Smooth muscle cell of the brain vasculature (primary cell): Measurements from ENCODE around the gene CYB561.
A peak's percentile ranks its signal among the peaks of the same experiment; 100 is the strongest.
"Not testable (repeated sequence)": the region's sequence is repeated elsewhere in the genome, so short reads cannot be mapped to it uniquely, and the experiment has no call there.

Source experiments
- DNase-seq: peaks from one replicate; pipeline ENCODE4 v3.0.0-alpha.2; 2012; ENCODE audit warnings: low read depth, low spot score

Gene CYB561

DNA sequence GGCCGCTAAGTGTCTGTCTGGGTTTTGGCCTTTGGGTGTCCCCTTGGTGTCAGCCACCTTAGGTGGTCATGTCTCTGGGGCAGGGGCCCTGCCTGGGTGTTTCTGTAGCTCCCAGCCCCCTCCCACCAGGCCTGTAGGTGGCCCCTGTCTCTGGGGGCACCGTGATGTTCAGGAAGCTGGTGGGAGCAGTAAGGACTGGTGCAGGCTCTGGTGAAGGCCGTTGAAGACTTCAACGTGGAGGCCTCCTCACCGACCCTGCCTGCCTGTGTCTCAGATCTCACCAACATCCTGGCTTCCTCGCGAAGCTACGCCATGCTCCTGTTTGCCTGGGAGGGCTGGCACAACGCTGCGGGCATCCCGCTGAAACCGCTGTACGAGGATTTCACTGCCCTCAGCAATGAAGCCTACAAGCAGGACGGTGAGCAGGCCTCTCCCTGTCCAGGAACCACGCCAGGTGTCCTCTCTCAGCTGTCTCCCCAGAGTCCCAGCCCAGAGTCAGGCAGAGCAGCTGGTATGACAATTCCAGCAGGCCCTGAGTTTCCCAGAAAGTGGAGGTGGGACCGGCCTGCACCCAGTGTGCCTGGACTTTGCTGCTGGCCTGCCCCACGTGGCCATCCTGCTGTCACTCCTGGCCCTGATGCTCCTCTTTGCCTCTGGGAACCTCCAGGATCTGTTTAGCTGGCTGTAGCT lies 33.5 kb upstream of the CYB561 start:
- DNase-seq, result no peak

DNA sequence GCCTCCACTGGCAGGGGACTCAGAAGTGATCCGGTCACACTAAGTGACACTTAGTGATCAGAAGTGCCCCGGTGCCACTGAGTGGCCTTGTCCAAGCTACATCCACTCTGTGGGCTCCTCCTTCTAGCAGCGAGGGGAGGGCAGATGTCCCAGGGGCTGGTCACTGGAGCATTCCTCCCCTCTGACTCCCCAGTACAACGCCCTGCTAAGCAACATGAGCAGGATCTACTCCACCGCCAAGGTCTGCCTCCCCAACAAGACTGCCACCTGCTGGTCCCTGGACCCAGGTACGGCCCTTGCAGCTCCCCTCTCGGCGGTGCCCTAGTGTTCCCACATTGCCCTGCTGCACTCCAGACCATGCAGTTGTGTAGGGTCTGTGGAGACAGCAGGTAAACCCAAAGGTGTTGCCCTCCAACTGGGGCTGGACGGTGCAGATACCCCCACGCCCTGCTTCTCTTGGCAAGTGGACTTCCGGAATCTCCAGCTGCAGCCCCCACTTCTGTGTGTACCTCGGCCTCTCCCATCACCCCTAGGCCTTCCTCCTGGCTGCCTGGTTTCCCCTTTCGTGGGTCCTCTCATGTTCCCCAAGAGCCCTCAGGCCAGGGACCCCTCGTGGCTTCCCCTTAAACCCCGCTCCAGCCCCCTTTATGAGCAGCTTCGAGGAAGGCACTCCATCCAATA lies 32.8 kb upstream of the CYB561 start:
- peak; percentile 56 for DNase-seq

DNA sequence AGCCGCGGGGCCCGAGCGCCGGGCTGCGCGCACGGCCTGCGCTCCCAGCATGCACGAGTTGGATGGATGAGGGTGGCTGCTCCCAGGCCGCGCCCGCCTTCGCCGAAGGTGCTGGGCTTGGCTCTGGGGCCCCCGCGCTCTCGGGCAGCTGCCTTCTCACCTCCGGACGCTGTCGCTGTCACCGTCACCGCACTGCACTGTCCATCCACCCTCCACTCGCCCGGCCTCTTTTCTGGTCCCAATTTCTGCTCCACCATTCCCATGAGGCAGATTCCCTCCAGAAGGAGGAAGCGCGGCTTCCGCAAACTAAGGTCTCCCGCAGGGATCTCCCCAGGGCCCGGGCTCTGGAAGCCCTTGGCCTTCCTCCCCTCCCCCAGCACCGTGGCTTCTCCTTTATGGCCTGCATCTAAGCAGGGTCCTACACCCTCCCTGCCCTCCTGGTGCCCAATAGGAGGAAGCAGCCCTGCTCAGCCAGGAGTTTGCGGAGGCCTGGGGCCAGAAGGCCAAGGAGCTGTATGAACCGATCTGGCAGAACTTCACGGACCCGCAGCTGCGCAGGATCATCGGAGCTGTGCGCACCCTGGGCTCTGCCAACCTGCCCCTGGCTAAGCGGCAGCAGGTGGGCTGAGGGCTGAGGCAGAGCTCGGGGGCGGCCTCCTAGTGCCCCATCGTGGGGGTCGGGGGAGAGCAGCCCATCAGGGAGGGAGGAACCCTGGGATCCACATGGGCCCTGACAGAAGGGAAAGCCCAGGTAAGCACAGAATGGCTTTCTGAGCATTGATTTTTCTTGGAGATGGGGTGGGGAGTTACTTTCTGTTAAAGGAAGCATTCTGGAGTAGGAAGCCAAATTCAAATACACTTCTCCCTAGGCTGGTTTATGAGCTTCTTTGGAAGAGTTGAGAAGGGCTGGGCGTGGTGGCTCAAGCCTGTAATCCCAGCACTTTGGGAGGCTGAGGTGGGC lies 31.7 kb upstream of the CYB561 start:
- no peak for DNase-seq

DNA sequence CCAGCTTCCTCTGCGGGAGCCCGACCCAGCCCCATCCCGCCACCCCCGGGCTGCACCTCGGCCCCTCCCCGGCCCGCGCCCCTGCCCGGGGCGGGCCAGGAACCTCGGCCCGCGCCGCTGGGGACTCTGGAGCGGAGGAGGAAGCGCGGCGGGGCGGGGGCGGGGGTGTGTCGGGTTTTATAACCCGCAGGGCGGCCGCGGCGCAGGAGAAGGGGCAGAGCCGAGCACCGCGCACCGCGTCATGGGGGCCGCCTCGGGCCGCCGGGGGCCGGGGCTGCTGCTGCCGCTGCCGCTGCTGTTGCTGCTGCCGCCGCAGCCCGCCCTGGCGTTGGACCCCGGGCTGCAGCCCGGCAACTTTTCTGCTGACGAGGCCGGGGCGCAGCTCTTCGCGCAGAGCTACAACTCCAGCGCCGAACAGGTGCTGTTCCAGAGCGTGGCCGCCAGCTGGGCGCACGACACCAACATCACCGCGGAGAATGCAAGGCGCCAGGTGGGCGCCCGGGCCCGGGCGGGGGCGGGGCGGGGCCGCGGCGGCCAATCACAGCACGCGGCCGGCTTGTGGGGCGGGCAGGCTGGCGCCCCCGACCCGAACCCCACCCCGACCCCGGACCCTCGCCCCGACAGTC lies 30.9 kb upstream of the CYB561 start, which contains the start of gene ACE:
Gene ACE (plus strand): TSS at position 208 of the 626 bp plus-strand sequence. CDS start 34 bp downstream, at position 242.
- no peak for DNase-seq

DNA sequence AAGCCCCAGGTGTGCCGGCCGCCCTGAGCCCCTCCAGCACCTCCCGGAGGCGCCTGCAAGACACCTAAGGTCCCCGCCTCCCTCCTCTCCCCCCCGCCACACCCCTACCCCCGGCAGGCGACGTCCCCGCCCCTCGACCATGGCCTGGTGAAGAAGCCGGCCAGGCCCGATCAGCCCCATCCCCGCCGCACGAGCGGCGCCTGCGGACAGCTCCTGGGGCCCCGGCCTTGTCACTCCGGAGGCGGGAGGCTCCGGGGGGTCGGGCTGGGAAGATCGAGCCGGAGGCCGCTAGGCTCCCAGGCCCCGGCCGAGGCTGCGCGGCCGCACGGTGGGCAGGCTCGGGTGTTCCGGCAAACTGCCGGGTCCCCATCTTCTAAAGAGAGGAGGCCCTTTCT lies 30.4 kb upstream of the CYB561 start:
- no peak for DNase-seq

DNA sequence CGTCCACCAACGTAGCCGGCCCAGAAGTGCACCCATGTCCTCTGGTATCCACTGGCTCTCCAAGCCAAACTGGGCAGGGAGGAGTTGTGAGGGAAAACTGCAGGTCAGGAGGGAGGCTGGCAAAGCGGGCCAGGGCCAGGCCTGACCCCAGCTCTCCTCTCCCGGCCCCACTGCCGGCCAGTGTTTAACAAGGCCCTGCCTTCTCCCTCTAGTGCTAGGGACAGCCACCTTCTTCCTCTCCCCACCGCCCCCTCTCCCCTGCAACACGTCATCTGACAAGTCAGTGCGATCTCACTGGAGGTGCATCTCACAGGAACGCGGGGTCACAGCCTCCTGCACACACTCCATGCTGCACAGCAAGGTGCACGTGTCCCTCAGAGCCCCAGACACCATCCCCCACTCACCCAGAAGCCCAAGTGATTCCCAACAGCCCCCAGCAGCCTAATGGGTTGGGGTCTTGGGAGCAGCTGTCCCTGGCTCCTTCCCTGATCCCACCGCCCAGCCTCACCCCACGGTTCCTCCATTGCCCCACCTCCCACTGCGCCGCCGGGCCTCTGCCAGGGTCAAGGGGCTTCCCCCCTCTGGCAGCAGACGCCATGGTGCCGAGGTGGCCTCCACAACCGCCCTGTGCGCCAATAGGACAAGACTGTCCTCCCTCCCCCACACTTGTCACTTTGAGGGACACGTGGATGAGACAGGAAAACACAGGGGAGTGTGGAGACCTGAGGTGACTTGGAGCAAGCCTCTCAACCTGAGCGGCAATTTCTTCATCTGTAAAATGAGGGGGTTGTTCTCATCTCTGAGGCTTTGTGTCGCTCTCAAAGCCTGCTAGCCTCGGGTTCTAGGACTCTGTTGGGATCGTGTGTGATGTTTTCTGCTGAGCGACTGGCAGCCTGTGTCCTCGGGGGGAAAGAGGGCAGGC lies 29.6 kb upstream of the CYB561 start:
- DNase-seq, result no peak

DNA sequence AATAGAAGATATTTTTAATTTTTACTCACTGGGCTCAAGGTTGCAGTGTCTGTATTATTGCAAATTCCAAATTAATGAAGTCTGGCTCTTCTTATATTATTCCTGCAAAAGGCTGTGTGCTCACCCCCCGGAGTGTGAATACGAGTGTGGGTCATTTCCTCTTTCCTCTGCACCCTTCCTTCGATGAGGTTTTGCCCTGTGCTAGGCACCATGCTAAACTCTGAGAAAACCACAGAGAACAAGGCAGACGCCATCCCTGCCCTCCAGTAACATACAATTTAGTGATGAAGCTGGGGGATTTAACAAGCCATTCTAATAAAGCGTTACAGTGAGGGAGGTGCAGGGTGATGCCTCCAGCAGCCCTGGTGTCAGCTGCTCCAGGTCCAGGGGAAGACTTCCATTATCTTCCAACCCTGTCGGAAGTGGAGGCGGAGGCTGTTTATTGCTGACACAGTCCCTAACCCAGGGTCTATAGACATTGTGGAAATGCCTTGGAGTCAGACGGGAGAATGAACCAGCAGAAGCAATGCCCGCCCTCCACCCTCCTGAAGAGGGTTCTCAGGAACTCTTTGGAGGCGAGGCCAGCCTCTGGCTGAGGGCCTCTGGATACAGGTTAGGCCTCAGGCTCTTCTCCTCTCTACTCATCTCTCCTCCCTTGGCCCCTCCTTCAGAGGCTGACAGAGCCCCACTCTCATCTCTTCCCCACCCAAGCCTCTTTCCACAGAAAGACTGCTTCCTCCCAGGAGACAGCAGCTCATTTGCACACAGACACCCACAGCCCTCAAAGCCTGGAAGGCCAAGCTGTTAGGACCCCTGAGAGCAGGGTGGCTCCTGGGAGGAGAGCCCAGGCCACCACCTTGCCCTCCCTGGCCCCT lies 28.7 kb upstream of the CYB561 start:
- no peak for DNase-seq

DNA sequence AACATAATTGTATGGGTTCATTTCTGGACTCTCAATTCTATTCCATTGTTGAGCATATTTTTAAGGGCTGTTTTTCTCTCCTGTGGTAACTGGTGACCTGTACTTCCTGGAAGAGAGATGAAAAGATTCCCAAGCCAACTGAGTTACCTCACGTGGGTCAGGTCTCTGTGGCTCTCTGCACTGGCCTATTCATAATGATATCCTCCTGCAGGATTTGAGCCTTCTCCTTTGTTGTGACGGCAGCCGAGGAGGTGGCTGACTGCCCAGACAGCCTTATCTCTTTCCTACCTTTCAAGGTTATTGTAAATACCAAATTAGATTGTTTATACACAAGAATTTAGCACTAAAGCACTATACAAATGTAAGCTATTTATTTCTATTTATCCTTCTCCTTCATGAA lies 28.1 kb upstream of the CYB561 start:
- no peak for DNase-seq

DNA sequence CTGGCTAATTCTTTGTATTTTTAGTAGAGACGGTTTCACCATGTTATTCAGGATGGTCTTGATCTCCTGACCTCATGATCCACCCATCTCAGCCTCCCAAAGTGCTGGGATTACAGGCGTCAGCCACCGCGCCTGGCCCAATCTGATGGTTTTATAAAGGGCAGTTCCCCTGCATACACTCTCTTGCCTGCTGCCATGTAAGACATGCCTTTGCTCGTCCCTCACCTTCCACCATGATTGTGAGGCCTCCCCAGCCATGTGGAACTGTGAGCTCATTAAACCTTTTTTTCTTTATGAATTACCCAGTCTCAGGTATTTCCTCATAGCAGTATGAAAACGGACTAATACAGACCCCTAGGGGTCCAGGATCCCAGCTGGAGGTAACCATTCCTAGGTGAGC lies 22.0 kb upstream of the CYB561 start:
- not testable (repeated sequence) for DNase-seq

DNA sequence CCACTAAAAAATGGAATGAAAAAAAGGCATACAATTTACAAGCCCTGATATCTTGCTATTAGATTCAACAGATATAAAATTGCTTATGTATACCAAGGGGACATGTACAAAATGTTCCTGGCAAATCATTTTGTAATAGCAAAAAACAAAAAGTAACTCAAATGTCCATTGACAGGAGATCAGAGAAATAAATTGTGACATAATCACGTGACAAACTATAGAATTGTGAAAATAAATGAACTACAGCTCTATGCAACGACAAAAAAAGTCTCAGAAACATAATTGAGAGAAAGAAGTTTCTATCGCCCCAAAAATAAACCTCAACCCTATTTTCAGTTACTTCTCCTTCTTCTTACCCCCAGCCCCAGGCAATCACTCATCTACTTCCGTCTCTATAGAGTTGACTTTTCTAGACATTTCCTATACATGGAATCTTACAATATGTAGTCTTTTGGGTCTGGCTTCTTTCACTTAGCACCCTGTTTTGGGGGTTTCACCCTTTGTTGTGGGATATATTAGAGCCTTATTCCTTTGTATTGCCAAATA lies 18.7 kb upstream of the CYB561 start:
- no peak for DNase-seq

DNA sequence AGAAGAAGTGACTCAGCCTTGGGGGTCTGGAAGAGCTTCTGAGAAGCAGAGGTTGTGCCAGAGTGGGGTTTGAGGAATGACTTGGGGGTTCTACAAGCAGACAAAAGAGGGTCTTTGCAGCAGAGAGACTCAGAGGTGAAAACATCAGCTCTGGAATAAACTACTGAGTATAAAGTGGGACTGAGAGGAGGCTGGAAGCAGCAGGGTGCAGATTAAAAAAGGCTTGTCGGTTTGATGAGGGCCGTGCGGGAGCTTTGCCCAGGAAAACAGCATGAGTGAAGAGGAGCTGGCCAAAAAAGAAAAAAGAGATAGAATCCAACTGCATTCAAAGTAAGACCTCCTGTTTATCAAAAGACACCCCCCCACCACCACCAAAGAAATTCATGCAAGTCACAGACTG lies 17.7 kb upstream of the CYB561 start:
- no peak for DNase-seq

DNA sequence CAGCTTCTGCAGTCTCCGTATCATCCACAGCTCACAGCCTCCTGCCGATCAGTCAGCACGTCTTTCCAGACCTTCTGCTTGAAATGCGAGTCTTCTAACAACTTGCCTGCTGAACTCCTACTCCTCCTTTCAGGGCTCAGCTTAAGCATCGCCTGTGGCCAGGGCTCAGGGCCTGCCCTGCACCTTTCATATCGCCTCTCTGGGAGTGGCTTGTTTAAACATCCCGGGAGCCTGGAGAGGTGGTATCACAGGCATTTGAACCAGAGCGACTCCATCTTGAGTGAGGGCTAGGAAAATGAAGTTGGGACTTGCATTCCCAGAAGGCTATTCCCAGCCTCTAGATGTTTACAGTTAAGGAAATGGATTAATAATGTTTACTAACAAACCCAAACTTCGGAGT lies 13.9 kb upstream of the CYB561 start:
- DNase-seq, result no peak

DNA sequence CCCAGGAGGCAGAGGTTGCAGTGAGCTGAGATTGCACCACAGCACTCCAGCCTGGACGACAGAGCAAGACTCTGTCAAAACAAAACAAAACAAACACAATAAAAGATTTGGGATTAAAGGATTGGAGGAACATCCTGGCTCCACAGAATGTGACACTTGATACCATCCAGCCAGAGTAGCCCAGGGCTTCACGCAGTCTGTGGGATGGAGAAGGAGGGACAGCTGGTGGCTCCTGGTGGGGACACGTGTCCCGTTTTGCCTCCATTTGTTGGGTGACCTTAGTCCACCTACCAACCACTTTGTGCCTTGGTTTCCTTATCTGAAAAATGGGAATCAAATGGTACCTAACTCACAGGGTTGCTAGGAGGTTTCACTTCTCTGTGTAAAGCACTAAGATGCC lies 12.4 kb upstream of the CYB561 start:
- DNase-seq, result no peak

DNA sequence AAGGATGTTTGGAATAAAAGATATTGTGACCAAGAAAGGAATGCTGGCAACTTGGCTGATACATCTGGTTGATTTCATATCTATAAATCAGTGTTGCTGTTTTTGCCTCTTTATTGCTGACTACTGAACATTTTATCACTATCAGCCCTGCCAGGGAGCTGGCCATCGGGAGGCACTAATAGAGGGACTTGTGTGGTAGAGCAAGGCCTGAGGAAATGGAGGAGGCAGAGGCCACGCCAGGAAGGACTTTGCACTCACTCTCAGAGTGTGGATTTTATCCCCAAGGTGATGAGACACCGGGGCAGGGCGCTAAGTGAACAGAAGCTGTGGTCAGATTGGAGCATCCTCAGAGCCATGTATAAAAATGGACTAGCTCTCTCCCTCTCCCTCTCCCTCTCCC lies 9.3 kb upstream of the CYB561 start:
- no peak for DNase-seq

DNA sequence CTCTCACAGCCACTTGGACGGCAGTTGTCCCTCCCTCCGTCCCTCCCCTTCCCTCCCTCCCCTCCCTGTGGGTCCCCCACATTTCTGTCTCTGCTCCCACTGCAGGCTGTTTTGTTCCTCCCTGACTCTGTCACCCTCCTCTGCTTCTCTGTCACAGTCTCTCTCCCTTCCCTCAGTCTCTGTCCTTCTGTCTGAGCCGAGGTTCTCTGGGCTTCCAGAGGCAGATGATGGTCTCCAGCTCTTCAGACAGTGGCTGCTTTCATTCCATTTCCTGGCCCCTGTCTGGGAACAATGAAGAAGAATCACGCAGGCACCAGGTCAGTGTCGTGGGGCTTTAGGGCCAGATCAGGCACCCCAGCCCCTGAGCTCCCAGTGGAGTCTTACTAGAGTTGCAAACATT lies 8.8 kb upstream of the CYB561 start:
- DNase-seq, result no peak

DNA sequence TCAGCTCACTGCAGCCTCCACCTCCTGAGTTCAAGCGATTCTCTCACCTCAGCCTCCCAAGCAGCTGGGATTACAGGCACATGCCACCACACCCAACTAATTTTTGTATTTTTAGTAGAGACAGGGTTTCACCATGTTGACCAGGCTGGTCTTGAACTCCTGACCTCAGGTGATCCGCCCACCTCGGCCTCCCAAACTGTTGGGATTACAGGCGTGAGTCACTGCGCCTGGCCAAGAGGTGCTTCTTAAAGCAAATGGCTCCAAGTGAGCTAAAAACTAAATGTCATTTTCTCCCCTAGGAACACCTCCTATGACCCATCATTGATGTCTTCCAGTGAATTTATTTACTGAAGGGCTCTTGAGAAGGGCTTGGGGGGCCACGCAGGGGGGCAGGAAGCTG lies 8.3 kb upstream of the CYB561 start:
- DNase-seq, result not testable (repeated sequence)

DNA sequence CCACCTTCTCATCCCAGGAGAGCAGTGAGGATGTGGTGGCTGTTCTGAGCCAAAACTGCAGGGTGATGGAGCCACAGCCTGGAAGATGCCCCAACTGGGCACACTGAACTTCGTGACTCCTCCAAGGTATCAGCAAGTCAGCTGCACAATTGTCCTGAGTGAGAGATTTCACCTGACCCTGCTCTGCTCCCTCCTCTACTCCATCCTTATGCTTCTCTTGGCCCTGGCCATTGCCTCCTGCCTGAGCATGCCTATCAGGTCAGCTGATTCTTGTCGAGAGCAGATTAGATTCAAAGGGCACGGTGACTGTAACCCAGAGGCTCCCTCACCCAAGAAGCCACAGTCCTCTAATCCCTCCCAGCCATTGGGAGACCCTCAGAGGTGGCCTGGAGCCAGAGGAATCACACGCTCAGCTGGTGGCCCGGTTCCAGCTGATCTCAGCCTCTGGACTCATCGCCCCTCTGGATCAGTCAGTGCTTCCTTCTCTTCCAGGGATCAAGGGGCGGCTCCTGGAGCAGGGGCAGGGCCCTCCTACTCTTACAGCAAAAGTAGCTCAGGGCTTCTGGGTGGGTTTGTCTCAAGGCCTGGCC lies 7.0 kb upstream of the CYB561 start:
- DNase-seq, result no peak

DNA sequence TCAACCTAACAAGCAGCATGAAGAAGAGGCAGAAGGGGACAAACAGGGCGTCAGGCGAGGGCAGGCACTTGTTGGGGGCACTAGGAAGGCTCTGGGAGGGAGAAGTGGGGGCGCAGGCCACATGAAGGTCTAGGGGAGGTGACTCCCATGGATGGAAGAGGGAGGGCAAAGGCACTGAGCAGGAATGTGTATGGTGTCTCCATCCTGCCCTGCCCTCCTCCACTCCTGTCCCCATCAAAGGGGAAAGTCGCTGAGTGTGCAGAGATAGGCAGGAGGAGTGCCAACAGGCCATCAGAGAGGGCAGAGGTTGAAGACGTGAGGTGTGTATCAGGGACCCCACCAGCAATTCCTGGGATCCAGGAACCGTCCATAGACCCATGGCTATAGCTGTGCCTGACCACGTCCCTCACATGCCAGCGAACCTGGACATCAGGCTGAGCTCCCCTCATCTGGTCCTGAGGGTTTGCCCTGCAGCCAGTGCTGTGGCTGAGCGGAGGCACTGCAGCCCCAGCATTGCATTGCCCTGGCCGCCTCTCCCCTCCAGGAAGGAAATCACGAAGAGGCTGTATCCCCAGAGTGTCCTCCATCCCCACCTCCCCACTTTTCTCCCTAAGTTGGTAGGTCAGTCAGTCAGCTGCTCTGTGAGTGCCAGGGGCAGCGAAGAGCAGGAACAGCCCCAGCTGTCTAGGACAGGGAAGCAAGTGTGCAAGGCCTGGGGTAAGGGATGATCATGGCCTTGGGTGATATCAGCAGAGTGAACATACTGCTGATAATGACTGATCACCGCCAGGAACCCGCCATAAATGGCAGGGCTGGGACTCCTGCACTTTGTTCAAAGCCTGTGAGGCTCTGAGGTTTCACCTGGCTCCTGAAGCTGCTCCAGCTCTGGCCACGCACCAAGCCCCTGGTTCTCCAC lies 6.2 kb upstream of the CYB561 start:
- DNase-seq, result no peak
